AG04449 (cell line): ENCODE results near the gene EXD3.

Experiments used
- CTCF ChIA-PET: fragments of 350-600 bp; formaldehyde crosslinking; extraction: SDS; loops from one replicate; lab custom pipeline; 2021; ENCODE audit warnings: antibody characterized with exemption; lab: Yijun Ruan, JAX
- POLR2A ChIA-PET: fragments of 400-600, 350-600 bp; formaldehyde crosslinking; extraction: SDS; loops from one replicate; lab custom pipeline; 2020; ENCODE audit warnings: antibody characterized with exemption, inconsistent platforms; lab: Yijun Ruan, JAX
- DNase-seq: peaks from one replicate; pipeline ENCODE4 v3.0.0-alpha.2; 2010; ENCODE audit warnings: low read depth, low spot score
- H3K4me3 ChIP-seq: 2 replicates; pipeline ENCODE4 v1.5.1; 2011; ENCODE audit warnings: low read depth, mild to moderate bottlenecking, control low read depth, low read length
- TF ChIP-seq, protein P1 (sequence below): IDR thresholded peaks from one replicate; pipeline ENCODE4 v1.5.1; 2011; ENCODE audit warnings: mild to moderate bottlenecking, moderate library complexity, low read length, control low read depth, inconsistent platforms; ENCODE audit not compliant: insufficient read depth; ENCODE audit errors: missing control alignments

EXD3 gene

DNA sequence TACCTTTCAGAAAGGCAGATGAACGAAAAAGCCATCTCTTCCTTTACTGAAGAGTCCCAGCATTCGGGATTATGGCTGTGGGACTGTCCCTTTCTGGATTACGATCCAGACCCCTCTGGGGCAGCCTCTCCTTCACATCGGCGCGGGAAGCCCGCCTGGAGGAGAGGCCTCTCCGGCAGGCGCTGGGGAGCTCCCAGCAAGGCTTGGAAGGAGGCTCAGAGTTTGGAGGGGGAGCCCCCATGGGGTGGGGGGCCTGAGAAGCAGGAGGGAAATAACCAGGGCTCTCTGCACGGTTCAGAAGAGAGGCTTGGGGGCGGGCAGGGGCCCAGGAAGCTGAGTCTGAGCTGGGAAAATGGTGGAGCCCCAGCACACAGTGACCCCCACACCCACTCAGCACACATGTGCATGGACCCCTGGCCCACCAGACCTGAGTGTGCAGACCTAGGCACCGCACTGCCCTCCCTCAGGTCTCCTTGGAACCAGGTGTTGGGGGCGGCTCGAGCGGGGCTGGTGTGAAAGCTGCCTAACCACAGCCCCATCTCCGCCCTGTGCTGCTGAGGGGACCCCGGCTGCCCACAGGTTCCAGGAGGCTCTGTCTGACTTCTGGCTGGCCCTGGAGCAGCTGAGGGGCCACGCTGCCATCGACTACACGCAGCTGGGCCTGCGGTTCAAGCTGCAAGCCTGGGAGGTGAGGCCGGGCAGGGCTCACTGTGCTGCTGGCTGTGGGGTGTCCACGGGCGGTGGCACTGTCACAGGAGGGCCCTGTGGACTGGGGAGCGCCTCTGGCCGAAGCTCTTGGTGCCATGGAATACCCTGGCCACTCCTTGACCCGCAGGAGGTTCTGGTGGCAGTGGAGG lies 4.7 kb upstream of the EXD3 start:
- no peak for DNase-seq
- POLR2A ChIA-PET, result no interaction called here
- TF ChIP-seq, protein P1, sequence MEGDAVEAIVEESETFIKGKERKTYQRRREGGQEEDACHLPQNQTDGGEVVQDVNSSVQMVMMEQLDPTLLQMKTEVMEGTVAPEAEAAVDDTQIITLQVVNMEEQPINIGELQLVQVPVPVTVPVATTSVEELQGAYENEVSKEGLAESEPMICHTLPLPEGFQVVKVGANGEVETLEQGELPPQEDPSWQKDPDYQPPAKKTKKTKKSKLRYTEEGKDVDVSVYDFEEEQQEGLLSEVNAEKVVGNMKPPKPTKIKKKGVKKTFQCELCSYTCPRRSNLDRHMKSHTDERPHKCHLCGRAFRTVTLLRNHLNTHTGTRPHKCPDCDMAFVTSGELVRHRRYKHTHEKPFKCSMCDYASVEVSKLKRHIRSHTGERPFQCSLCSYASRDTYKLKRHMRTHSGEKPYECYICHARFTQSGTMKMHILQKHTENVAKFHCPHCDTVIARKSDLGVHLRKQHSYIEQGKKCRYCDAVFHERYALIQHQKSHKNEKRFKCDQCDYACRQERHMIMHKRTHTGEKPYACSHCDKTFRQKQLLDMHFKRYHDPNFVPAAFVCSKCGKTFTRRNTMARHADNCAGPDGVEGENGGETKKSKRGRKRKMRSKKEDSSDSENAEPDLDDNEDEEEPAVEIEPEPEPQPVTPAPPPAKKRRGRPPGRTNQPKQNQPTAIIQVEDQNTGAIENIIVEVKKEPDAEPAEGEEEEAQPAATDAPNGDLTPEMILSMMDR, result no peak
- CTCF ChIA-PET, result interaction anchor here (0.6 to 0.7 kb wide), 2 partner anchors 16 to 165 kb away, joined by 3 read pairs; no protein-coding TSS in a partner anchor
- no peak overlapping the region for H3K4me3 ChIP-seq

DNA sequence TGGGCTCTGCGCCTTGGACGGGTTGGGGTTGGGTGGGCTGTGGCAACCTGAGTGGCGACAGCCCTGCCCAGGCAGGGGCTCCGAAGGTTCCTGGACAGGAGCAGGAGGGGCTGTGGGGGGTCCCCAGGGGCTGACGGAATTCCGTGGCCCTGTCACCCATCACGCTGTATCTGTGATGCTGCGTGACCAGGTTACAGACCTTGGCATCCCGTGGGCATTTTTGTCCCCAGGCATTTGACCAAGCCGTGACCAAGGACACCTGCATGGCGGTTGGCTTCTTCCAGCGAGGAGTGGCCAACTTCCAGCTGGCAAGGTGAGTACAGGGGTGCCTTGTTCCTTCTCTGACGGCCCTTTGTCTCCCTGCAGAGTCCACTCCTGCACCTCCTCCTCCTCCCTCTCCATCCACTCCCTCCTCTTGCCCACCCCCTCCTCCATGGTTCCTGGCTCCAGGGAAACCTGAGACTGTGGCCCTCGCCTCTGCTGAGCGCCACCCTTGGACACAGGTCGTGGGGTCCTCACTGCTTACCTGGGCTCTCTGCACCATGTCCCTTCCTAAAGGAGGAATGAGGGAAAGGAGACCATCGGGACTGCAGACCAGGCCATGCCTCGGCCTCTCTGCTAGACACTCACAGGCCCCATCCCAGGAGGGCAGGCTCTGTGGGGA lies 3.2 kb upstream of the EXD3 start:
- CTCF ChIA-PET, result interaction anchor here (3.6 kb wide), 1 partner anchor 29 kb away, joined by 25 read pairs; no protein-coding TSS in a partner anchor

DNA sequence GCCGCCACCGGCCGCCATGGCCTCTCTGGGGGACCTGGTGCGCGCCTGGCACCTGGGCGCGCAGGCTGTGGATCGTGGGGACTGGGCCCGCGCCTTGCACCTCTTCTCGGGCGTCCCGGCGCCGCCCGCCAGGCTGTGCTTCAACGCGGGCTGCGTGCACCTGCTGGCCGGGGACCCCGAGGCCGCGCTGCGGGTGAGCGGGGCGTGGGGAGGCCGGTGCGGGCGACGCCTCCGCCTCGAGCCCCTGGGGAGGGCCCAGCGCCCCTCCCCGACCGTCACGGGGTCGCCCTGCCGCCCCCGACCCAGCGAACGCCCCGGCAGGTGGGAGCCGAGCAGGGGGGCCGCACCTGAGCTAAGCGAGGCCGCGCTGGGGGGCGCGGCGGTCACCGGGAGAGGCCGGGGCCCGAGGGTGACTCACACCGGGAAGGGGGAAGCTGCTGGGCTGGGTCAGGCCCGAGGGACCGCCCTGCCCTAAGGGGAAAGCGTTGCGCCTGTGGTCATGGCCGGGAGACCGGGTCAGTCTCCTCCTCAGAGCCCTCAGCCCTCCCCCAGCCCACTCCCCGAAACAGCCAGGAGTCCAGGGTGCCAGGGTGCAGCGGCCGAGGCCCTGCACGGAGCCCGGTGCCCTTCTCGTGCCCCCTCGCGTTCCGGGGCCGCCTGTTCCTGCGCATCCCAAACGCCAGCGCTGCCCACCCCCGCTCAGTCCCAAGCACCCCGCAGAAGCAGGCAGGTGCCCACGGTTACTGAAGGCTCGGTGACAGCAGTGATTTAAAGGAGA lies 741 bp upstream of the EXD3 start:
- ChIA-PET CTCF (interaction anchor here (0.8 to 4.0 kb wide), 17 partner anchors 9 to 187 kb away, joined by 3 to 41 read pairs (median 6); partner anchors contain the start of gene TOR4A), POLR2A (interaction anchor here (0.6 to 0.9 kb wide), 7 partner anchors 8 to 183 kb away, joined by 3 to 6 read pairs (median 3); partner anchors contain the start of gene TUBB4B)
- TF ChIP-seq, protein P1, result no peak
- DNase-seq, result no peak
- H3K4me3 ChIP-seq, result peak overlapping the region; percentile 72

More for the DNA sequence above, 3.2 kb upstream of the EXD3 start:
- POLR2A ChIA-PET, result no interaction called here
- TF ChIP-seq, protein P1, result no peak
- no peak for DNase-seq
- no peak overlapping the region for H3K4me3 ChIP-seq

DNA sequence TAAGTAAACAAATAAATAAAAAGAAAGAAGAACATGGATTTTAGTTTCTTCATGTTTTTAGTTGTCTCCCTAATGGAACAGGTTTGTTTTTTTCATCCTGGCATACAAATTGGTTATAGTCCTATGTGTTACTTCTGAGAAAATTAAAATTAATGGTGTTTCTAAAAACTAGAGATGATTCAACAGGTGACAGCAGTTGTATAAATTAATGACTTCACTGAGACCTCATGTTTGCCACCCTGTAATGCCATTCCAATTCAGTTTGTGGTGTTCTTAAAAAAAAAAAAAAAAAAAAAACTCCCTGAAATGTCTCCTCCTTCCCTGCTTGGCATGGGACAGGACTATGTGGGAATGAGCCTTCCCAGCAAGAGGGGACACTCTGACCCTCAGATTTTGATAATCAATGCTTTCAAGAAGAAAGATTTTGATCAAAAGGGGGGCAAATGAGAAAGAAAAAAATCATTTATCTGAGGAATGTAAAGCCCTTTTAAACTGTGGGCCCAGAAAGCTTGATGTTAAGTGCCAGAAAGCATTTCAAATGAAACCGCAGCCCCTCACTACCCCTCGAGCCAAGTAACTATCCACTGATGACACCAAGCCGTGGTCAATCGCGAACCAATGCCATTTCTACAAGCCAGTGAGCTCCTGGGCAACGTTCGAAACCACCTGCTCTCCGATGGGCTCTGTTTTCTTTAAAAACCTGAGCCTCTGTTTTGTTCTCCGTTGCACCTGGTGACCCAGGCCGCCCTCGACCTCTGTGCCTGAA lies 941 bp downstream of the EXD3 start:
- TF ChIP-seq, protein P1, result no peak
- POLR2A ChIA-PET, result no interaction called here
- DNase-seq, result no peak
- CTCF ChIA-PET, result interaction anchor here (0.6 to 4.0 kb wide), 20 partner anchors 10 to 196 kb away, joined by 3 to 41 read pairs (median 6); partner anchors contain the start of gene NRARP
- peak overlapping the region; percentile 72 for H3K4me3 ChIP-seq

DNA sequence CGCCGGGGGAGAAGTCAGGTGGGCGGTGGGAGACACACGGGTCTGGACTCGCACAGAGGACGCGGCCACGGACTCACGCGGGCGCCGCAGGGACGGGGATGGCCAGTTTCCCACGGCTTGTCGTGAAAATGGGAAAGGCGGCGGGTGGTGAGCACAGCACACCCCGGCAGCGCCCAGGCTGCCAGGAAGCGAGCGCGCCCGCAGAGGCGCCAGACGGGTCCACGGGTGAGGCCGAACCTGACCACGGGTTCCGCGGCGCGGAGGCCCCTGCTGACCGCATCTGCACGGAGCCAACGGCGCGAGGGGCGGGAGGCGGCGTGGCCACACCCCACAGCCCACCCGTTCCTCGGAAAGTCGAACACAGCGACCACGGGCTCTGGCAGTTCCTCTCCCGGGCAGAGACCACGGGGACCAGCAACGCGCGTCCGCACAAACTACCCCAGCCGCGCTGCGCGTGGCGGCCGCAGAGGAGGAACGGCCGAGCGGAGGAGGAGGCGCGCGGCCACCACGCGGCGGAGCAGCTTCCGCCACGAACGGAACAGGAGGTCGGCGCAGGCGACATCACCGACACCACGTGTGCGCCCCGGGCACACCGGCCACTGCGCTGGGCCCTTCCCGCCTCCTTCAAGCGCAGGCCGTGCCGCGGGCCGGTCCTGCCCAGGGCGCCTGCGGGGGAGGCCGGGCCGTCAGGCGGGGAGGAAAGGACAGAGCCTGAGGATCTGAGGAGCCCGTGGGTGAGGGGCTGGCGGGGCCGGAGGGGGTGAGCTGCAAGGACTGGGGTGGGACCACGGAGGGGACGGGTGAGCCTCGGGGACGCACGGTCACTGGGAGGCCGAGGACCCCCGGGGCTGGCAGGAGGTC lies 5.6 kb downstream of the EXD3 start:
- DNase-seq, result no peak
- ChIA-PET CTCF (no interaction called here), POLR2A (interaction anchor here (0.6 kb wide), 1 partner anchor 126 kb away, joined by 4 read pairs; no protein-coding TSS in a partner anchor)
- peak overlapping the region; percentile 37 for H3K4me3 ChIP-seq
- TF ChIP-seq, protein P1, result no peak
